ENCODE measurements around the gene OSBPL2.

- TF ChIP-seq CTCF (IDR thresholded peaks at IDR 0.05) (no peak), POLR2A (IDR thresholded peaks at IDR 0.05) (no peak)
These were observed 73.7 kb downstream of the OSBPL2 start for GRCh38 chr20:62311832-62312661.
